Upper lobe of left lung (tissue), 6 donors: ENCODE results near the gene PTPRN2. TPM values are rescaled to one million over a fixed set of nuclear protein-coding genes. Genes with fewer than 3 reads are reported as not detected.
A peak's percentile ranks its signal among the peaks of the same experiment; 100 is the strongest.
"Not testable (repeated sequence)": the region's sequence is repeated elsewhere in the genome, so short reads cannot be mapped to it uniquely, and the experiment has no call there.

Source experiments
- ATAC-seq, 2 donors: fragments of 200-7000 bp; cut with Tn5 transposase; one replicate each; pipeline ENCODE4 v1.9.1; 2022; ENCODE audit warnings: mild to moderate bottlenecking in 2 of 2, moderate library complexity in 2 of 2; ENCODE audit not compliant: low FRiP score in 2 of 2
- DNase-seq, 2 donors: peaks; one replicate each; pipeline ENCODE4 v3.0.0-alpha.2; 2019 to 2020
- H3K27ac ChIP-seq, 4 donors: fragments of 200-600 bp; sonication (generic); one replicate each; pipeline ENCODE4 v1.5.1; 2016 to 2019
- H3K27me3 ChIP-seq, 4 donors: fragments of 200-600 bp; sonication (generic); one replicate each; pipeline ENCODE4 v1.5.1; 2017 to 2019
- H3K36me3 ChIP-seq, 4 donors: fragments of 200-600 bp; sonication (generic); one replicate each; pipeline ENCODE4 v1.5.1; 2016 to 2019
- H3K4me1 ChIP-seq, 4 donors: fragments of 200-600 bp; sonication (generic); one replicate each; pipeline ENCODE4 v1.5.1; 2018 to 2019
- H3K4me3 ChIP-seq, 4 donors: fragments of 200-600 bp; sonication (generic); one replicate each; pipeline ENCODE4 v1.5.1; 2017 to 2019; ENCODE audit warnings: mild to moderate bottlenecking in 2 of 4, moderate library complexity in 1 of 4
- H3K9me3 ChIP-seq, 4 donors: fragments of 200-600 bp; sonication (generic); one replicate each; pipeline ENCODE4 v1.5.1; 2018 to 2019
- EP300 ChIP-seq, 4 donors: sonication (generic); formaldehyde crosslinking; IDR thresholded peaks; one replicate each; pipeline ENCODE4 v1.5.1; 2017; ENCODE audit warnings: antibody characterized with exemption in 4 of 4, control low read depth in 2 of 4
- POLR2A ChIP-seq, 4 donors: fragments of 450-650 bp; IDR thresholded peaks; one replicate each; pipeline ENCODE4 v1.5.1; 2016 to 2017; ENCODE audit warnings: antibody characterized with exemption in 4 of 4, mild to moderate bottlenecking in 2 of 4
- POLR2AphosphoS5 ChIP-seq, 2 donors: sonication (generic); formaldehyde crosslinking; IDR thresholded peaks; one replicate each; pipeline ENCODE4 v1.5.1; 2017; ENCODE audit warnings: antibody characterized with exemption in 2 of 2
- WGBS, 2 donors: methylation state at CpG; one replicate each; pipeline ENCODE4 v1.1.5; 2017 to 2018; 5-methylcytosine and 5-hydroxymethylcytosine counted together
- total RNA-seq, 6 donors: library from RNA; depleted of rRNA in 4 of 6; stranded (reverse); fragments of >200 nt in 4 of 6; gene quantifications; one replicate each; pipeline versions ENCODE4 v1.1.0 to v1.2.1, GENCODE V29; 2016 to 2021
- TF ChIP-seq, protein P1 (sequence below), 6 experiments: fragments of 450-650 bp in 4 of 6; fragments of 200-600 bp in 2 of 6; sonication (generic) in 2 of 6; IDR thresholded peaks; one replicate each; pipeline ENCODE4 v1.5.1; 2016 to 2019; ENCODE audit warnings: antibody characterized with exemption in 6 of 6
- donor health status: DM: no; HTN: no; CAD: no; lungs with moderate emphysema.
- donor health status: DM: no; HTN: yes; CAD: no; lungs with severe emphysema.

The PTPRN2 gene
- total RNA-seq, 6 donors from 2014 or later: 3.3 to 7.9 (median 5.2) TPM

DNA sequence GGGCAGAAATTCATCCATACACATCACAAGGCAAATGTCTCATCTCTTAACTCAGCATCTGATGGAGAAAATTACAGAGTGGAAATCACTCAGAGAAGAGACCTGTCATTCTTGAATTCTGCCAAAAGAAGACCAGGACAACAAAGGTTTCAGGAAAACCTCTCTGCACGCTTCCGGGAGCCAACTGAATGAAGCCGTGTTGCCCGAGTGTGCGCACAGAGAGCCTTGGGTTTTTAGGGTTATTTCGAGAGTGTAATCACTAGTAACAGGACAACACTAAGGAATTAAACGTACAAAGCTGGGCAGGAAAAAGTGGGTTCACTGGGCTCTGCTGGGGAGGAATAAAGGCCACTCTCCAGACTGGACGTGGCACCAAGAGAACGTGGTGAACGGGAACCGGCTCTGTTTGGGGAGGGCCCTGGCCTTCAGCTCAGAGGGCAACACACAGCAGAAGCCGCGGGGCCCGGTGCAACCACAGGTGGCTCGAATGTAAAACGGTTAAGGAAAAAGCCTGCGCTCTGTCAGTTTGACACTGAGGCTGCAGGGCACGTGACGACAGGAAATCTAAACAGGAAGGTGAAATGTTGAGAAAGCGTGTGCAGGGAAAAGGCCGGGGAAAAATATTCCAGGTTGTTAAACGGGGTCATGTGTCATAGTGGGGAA, 919.3 kb downstream of the PTPRN2 start:
- H3K36me3 ChIP-seq: no peaks in the 10 kb centered on the region
- TF ChIP-seq EP300 (IDR thresholded peaks at IDR 0.05): no peak
- TF ChIP-seq, protein P1, sequence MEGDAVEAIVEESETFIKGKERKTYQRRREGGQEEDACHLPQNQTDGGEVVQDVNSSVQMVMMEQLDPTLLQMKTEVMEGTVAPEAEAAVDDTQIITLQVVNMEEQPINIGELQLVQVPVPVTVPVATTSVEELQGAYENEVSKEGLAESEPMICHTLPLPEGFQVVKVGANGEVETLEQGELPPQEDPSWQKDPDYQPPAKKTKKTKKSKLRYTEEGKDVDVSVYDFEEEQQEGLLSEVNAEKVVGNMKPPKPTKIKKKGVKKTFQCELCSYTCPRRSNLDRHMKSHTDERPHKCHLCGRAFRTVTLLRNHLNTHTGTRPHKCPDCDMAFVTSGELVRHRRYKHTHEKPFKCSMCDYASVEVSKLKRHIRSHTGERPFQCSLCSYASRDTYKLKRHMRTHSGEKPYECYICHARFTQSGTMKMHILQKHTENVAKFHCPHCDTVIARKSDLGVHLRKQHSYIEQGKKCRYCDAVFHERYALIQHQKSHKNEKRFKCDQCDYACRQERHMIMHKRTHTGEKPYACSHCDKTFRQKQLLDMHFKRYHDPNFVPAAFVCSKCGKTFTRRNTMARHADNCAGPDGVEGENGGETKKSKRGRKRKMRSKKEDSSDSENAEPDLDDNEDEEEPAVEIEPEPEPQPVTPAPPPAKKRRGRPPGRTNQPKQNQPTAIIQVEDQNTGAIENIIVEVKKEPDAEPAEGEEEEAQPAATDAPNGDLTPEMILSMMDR (IDR thresholded peaks at IDR 0.05): no peak
- TF ChIP-seq POLR2A (IDR thresholded peaks at IDR 0.05): no peak
- TF ChIP-seq POLR2AphosphoS5 (IDR thresholded peaks at IDR 0.05): no peak
- H3K27ac ChIP-seq: no peak overlapping the region
- H3K4me1 ChIP-seq: no peaks in the 10 kb centered on the region
- H3K27me3 ChIP-seq: no peaks in the 10 kb centered on the region
- ATAC-seq: no peak
- no peaks in the 10 kb centered on the region for H3K9me3 ChIP-seq
- DNase-seq: no peak
- 37 to 52% methylated on average over 22 of the region's 22 CpGs for WGBS, 2 donors
- H3K4me3 ChIP-seq: no peak overlapping the region

DNA sequence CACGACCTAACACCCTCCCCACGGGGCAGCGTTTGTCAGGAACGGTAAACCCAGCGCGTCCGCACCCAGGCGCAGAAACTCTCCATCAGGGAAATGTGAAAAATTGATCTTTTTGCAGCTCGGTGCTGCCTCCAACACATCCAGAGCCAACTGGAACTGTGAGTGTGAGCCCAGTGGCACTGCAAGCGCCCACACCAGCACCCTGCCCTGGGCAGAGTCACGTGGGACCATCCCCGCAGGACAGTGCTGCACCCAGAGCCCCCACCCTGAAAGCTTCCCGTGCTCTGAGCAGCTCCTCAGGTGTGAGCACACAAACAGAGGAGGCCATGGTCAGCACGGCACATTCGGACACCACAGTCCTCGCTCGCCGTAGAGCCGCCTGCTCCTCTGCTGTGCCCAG, 919.9 kb downstream of the PTPRN2 start:
- H3K9me3 ChIP-seq: no peaks in the 10 kb centered on the region
- H3K4me1 ChIP-seq: no peaks in the 10 kb centered on the region
- H3K27me3 ChIP-seq: no peaks in the 10 kb centered on the region
- WGBS, 2 donors: 85 to 86% methylated on average over 13 to 19 of the region's 19 CpGs
- ATAC-seq (no peak), DNase-seq (peak in 1 of 2 donors; percentile 47)
- H3K36me3 ChIP-seq: no peaks in the 10 kb centered on the region
- no peak overlapping the region for H3K4me3 ChIP-seq
- no peak for TF ChIP-seq EP300 (IDR thresholded peaks at IDR 0.05)
- TF ChIP-seq, protein P1 (IDR thresholded peaks at IDR 0.05): no peak
- TF ChIP-seq POLR2A (IDR thresholded peaks at IDR 0.05): no peak
- TF ChIP-seq POLR2AphosphoS5 (IDR thresholded peaks at IDR 0.05): no peak
- no peak overlapping the region for H3K27ac ChIP-seq

DNA sequence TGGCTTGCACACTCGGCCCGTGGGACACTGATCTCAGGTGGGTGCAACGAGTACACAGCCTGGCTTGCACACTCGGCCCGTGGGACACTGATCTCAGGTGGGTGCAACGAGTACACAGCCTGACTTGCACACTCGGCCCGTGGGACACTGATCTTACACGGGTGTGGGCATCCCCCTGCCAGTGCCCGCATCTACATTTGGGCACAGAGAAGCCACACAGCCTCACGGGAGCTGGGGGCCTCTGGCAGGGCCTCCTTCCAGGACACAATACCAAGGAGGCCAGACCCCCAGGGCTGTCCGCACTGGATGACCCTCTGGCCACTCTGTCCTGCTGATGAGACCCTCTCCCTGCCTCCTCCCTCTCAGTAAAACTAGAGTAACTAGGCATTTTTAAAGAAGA, 920.4 kb downstream of the PTPRN2 start:
- H3K9me3 ChIP-seq: no peaks in the 10 kb centered on the region
- no peaks in the 10 kb centered on the region for H3K27me3 ChIP-seq
- DNase-seq: no peak
- WGBS, 2 donors: 81 to 90% methylated on average over 2 to 12 of the region's 12 CpGs
- H3K4me3 ChIP-seq: no peak overlapping the region
- H3K27ac ChIP-seq: no peak overlapping the region
- H3K36me3 ChIP-seq: no peaks in the 10 kb centered on the region
- H3K4me1 ChIP-seq: no peaks in the 10 kb centered on the region
- TF ChIP-seq, protein P1 (IDR thresholded peaks at IDR 0.05): no peak
- no peak for TF ChIP-seq POLR2AphosphoS5 (IDR thresholded peaks at IDR 0.05)
- no peak for TF ChIP-seq POLR2A (IDR thresholded peaks at IDR 0.05)
- TF ChIP-seq EP300 (IDR thresholded peaks at IDR 0.05): no peak
- no peak for ATAC-seq

DNA sequence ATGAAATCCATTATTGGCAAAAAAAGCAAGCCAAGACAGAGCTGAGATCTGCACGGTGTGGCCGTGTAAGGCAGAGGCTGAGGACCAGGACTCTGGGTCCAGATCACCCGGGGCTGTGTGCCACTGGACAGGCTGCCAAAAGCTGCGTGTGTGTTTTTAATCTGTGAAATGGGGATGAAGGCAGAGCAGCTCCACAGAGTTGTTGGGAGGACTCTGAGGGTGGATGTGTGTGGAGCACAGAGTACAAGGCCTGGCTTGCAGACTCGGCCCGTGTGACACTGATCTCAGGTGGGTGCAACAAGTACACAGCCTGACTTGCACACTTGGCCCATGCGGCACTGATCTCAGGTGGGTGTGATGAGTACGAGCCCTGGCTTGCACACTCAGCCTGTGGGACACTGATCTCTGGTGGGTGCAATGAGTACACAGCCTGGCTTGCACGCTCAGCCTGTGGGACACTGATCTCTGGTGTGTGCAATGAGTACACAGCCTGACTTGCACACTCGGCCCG, 921.0 kb downstream of the PTPRN2 start:
- Histone ChIP-seq H3K9me3 (no peaks in the 10 kb centered on the region), H3K27me3 (no peaks in the 10 kb centered on the region), H3K36me3 (no peaks in the 10 kb centered on the region), H3K4me3 (no peak overlapping the region), H3K27ac (no peak overlapping the region), H3K4me1 (no peaks in the 10 kb centered on the region)
- DNase-seq: no peak
- no peak for TF ChIP-seq EP300 (IDR thresholded peaks at IDR 0.05)
- TF ChIP-seq, protein P1 (IDR thresholded peaks at IDR 0.05): no peak
- TF ChIP-seq POLR2AphosphoS5 (IDR thresholded peaks at IDR 0.05): no peak
- TF ChIP-seq POLR2A (IDR thresholded peaks at IDR 0.05): no peak
- 74 to 87% methylated on average over 4 to 11 of the region's 11 CpGs for WGBS, 2 donors
- ATAC-seq: no peak

DNA sequence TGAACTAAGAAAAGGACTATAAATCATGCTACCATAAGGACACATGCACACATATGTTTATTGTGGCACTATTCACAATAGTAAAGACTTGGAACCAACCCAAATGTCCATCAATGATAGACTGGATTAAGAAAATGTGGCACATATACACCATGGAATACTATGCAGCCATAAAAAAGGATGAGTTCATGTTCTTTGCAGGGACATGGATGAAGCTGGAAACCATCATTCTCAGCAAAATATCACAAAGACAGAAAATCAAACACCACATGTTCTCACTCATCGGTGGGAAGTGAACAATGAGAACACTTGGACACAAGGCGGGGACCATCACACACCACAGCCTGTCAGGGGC, 922.0 kb downstream of the PTPRN2 start:
- DNase-seq, H3K4me1 ChIP-seq, H3K27ac ChIP-seq, ATAC-seq, H3K36me3 ChIP-seq, H3K27me3 ChIP-seq, H3K4me3 ChIP-seq, H3K9me3 ChIP-seq: not testable (repeated sequence)
- WGBS, 2 donors: 79 to 92% methylated on average over 2 of the region's 2 CpGs
